Vagina (tissue), 2 donors: ENCODE data around the gene CABP1. TPM values are rescaled to one million over a fixed set of nuclear protein-coding genes. Genes with fewer than 3 reads are reported as not detected.

ENCODE experiments used
- DNase-seq, 2 donors: peaks; one replicate each; pipeline ENCODE4 v3.0.0-alpha.2; 2017; ENCODE audit errors: extremely low spot score in 2 of 2
- H3K27ac ChIP-seq: fragments of 200-600 bp; sonication (generic); one replicate; pipeline ENCODE4 v1.5.1; 2019
- H3K27me3 ChIP-seq: fragments of 200-600 bp; sonication (generic); one replicate; pipeline ENCODE4 v1.5.1; 2019
- H3K36me3 ChIP-seq, 2 donors: fragments of 200-600 bp; sonication (generic); one replicate each; pipeline ENCODE4 v1.5.1; 2017 to 2019
- H3K4me1 ChIP-seq: fragments of 200-600 bp; sonication (generic); one replicate; pipeline ENCODE4 v1.5.1; 2019
- H3K4me3 ChIP-seq, 2 donors: fragments of 200-600 bp; sonication (generic); 1 replicate in 1 of 2; 2 replicates in 1 of 2; pipeline ENCODE4 v1.5.1; 2016 to 2019
- H3K9me3 ChIP-seq: fragments of 200-600 bp; sonication (generic); one replicate; pipeline ENCODE4 v1.5.1; 2019
- POLR2A ChIP-seq, 2 donors: fragments of 450-650 bp; IDR thresholded peaks; one replicate each; pipeline ENCODE4 v1.6.1; 2017; ENCODE audit warnings: antibody characterized with exemption in 2 of 2, mild to moderate bottlenecking in 2 of 2, moderate library complexity in 2 of 2
- POLR2AphosphoS5 ChIP-seq, 2 donors: sonication (generic); formaldehyde crosslinking; IDR thresholded peaks; one replicate each; pipeline ENCODE4 v1.9.0; 2017; ENCODE audit warnings: antibody characterized with exemption in 2 of 2, mild to moderate bottlenecking in 2 of 2, low read depth in 1 of 2; ENCODE audit not compliant: insufficient read depth in 1 of 2
- intact Hi-C: fragments of 100-400 bp; cut with DNase I; formaldehyde crosslinking; loops from one replicate; pipeline ENCODE4 v1.15.1; 2023
- total RNA-seq: library from RNA; depleted of rRNA; stranded (reverse); fragments of >200 nt; gene quantifications from one replicate; pipeline ENCODE4 v1.2.3, GENCODE V29; 2016
- TF ChIP-seq, protein P1 (sequence below), 3 experiments: fragments of 450-650 bp in 2 of 3; fragments of 200-600 bp in 1 of 3; sonication (generic) in 1 of 3; IDR thresholded peaks; one replicate each; pipeline ENCODE4 v1.5.1; 2017 to 2019; ENCODE audit warnings: antibody characterized with exemption in 3 of 3, mild to moderate bottlenecking in 2 of 3, moderate library complexity in 2 of 3

Gene CABP1
- 0.49 TPM for total RNA-seq

DNA sequence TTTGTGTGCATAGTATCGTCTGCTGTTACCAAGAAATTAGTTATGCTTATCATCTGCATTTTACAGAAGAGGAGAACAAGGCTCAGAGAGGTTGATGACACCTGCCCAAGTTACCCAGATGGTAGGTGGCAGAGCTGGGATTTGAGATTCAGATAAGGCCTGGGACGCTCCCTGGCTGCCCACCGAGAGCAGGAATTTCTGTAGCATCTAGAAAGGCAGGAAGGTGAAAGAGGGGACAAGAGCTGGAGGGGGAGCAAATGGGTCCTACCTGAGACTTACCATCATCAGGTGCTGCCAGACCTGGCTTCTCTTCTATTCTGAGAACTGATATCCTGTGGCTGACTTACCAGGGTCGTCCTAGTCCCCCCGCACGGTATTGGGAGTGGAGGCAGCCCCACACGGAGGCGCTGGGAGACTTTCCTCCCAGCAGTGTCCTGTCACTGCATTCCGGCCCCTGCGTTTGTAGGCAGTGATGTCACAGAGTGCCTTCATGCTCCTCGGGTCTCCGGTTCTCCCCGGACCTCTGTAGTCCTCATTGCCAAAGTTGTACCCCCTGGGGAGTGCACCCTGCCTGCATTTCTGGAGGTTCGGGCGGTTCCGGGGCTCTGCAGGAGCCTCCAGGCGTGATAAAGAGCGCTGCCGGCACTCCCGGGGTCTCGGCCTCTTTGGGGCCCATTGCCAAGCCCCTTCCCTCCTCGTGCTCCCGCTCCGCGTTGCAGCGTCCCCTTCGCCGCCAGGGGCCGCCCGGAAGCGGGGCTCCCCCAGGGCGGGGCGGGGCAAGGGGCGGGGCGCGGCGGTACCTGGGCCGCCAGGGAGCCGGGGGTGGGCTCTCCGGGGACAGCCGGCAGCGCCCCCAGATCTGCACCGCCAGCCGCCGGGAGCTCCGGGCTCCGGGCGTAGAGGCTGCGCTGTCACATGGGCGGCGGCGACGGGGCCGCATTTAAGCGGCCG lies at the start of gene CABP1:
CABP1 (plus strand) TSS at position 856 of the 951 bp plus-strand sequence; CDS start at position 916, 60 bp downstream.
- intact Hi-C loops = loop anchor here (5.0 kb wide), 1 partner anchor 327 kb away; no protein-coding TSS in a partner anchor
- Histone ChIP-seq H3K4me3 (peak within 1 kb of the TSS; percentile 35 to 55), H3K36me3 (no peaks in the 10 kb centered on the region), H3K4me1 (peaks cover 13% of the 10 kb centered on the region), H3K27ac (no peak within 1 kb of the TSS), H3K9me3 (no peaks in the 10 kb centered on the region), H3K27me3 (no peaks in the 10 kb centered on the region)
- TF ChIP-seq, protein P1, sequence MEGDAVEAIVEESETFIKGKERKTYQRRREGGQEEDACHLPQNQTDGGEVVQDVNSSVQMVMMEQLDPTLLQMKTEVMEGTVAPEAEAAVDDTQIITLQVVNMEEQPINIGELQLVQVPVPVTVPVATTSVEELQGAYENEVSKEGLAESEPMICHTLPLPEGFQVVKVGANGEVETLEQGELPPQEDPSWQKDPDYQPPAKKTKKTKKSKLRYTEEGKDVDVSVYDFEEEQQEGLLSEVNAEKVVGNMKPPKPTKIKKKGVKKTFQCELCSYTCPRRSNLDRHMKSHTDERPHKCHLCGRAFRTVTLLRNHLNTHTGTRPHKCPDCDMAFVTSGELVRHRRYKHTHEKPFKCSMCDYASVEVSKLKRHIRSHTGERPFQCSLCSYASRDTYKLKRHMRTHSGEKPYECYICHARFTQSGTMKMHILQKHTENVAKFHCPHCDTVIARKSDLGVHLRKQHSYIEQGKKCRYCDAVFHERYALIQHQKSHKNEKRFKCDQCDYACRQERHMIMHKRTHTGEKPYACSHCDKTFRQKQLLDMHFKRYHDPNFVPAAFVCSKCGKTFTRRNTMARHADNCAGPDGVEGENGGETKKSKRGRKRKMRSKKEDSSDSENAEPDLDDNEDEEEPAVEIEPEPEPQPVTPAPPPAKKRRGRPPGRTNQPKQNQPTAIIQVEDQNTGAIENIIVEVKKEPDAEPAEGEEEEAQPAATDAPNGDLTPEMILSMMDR (IDR thresholded peaks at IDR 0.05) = no peak
- TF ChIP-seq POLR2AphosphoS5 (IDR thresholded peaks at IDR 0.05; ENCODE audit: insufficient read depth in 1 of 2, low read depth in 1 of 2) = no peak
- TF ChIP-seq POLR2A (IDR thresholded peaks at IDR 0.05) = no peak
- DNase-seq = no peak

DNA sequence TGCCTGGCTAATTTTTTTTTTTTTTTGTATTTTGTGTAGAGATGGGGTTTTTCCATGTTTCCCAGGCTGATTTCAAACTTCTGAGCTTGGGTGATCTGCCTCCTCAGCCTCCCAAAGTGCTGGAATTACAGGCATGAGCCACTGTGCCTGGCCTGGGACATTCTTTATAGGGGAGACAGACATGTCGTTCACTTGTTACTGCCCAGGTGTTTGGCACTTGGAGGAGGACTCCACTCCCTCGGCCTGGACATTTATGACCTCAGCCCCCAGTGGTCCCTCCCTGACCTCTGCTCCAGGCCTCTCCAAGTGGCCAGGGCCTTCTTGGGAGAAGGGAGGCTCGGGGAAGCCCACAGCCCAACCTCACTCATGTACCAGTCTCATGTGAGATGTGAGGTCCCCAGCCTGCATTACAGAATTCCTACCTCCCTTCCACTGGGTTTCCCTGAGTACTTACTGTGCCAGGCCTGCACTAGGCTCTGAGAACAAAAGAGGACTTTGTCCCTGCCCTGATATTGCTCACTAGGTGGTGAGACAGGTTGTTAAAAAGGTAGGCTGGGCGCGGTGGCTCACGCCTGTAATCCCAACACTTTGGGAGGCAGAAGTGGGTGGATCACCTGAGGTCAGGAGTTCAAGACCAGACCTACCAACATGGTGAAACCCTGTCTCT lies 49.6 kb upstream of the CABP1 start:
- no peak for DNase-seq
- H3K9me3 ChIP-seq = no peaks in the 10 kb centered on the region
- no peak overlapping the region for H3K27ac ChIP-seq
- H3K27me3 ChIP-seq = no peaks in the 10 kb centered on the region
- intact Hi-C loops = loop anchor here (10.0 kb wide), 1 partner anchor 504 kb away; no protein-coding TSS in a partner anchor
- TF ChIP-seq POLR2AphosphoS5 (IDR thresholded peaks at IDR 0.05; ENCODE audit: insufficient read depth in 1 of 2, low read depth in 1 of 2) (no peak), POLR2A (IDR thresholded peaks at IDR 0.05) (no peak)
- TF ChIP-seq, protein P1 (IDR thresholded peaks at IDR 0.05) = no peak
- no peak overlapping the region for H3K4me3 ChIP-seq
- no peaks in the 10 kb centered on the region for H3K4me1 ChIP-seq
- no peaks in the 10 kb centered on the region for H3K36me3 ChIP-seq

DNA sequence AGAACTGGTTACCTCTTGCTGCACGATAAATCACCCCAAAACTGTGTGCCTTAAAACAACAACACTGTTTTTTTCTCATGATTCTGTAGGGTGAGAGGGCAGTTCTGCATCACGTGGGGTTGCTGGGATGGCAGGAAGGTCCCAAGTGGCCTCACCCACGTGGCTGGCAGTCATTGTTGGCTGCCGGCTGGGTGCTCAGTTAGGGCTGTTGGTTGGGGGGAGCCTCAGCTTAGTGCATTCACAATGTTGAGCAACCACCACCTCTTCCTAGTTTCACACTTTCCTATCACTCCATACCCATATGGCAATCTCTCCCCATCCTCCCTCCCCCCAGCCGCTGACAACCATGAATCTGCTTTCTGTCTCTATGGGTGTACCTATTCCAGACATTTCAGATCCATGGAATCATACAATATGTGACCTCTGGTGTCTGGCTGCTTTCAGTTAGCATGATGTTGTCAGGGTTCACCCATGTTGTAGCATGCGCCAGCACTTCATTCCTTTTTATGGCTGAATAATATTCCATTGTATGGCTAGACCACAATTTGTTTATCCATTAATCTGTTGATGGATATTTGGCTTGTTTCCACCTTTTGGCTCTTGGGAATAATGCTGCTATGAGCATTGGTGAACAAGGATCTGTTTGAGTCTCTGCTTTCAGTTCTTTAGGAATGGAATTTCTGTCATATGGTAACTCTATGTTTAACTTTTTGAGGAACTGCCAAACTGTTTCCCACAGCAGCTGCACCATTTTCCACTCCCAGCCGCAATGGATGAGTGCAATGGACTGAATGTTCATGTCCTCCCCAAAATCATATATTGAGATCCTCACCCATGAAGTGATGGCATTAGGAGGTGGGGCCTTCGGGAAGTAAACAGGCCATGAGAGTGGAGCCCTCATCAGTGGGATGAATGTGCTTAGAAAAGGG lies 48.0 kb upstream of the CABP1 start:
- Histone ChIP-seq H3K4me3 (no peak overlapping the region), H3K9me3 (no peaks in the 10 kb centered on the region), H3K27ac (no peak overlapping the region), H3K27me3 (no peaks in the 10 kb centered on the region), H3K4me1 (no peaks in the 10 kb centered on the region), H3K36me3 (no peaks in the 10 kb centered on the region)
- TF ChIP-seq POLR2A (IDR thresholded peaks at IDR 0.05) = no peak
- TF ChIP-seq, protein P1 (IDR thresholded peaks at IDR 0.05) = no peak
- TF ChIP-seq POLR2AphosphoS5 (IDR thresholded peaks at IDR 0.05; ENCODE audit: insufficient read depth in 1 of 2, low read depth in 1 of 2) = no peak
- DNase-seq = no peak
- intact Hi-C loops = loop anchor here (10.0 kb wide), 1 partner anchor 502 kb away; no protein-coding TSS in a partner anchor

DNA sequence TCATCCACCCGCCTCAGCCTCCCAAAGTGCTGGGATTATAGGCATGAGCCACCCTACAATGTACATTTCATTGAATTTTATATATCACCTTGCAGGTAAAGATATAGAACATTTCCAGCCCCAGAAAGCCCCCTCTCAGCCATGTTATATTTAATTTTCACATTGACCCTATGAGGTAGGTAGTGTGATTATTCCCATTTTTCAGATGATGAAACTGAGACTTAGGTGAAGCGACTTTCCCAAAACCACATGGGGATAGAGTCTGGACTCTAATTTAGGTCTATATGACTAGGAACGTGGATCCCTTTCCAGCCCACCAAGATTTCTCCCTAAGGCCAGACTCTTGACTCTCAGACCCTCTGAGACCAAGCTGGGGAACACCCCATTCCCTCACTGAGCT lies 43.5 kb upstream of the CABP1 start:
- H3K9me3 ChIP-seq = no peaks in the 10 kb centered on the region
- no peak overlapping the region for H3K4me3 ChIP-seq
- no peaks in the 10 kb centered on the region for H3K4me1 ChIP-seq
- H3K27me3 ChIP-seq = no peaks in the 10 kb centered on the region
- TF ChIP-seq POLR2AphosphoS5 (IDR thresholded peaks at IDR 0.05; ENCODE audit: insufficient read depth in 1 of 2, low read depth in 1 of 2) = no peak
- TF ChIP-seq POLR2A (IDR thresholded peaks at IDR 0.05) = no peak
- TF ChIP-seq, protein P1 (IDR thresholded peaks at IDR 0.05) = no peak
- intact Hi-C loops = loop anchor here (10.0 kb wide), 1 partner anchor 498 kb away; no protein-coding TSS in a partner anchor
- no peak overlapping the region for H3K27ac ChIP-seq
- H3K36me3 ChIP-seq = no peaks in the 10 kb centered on the region
- no peak for DNase-seq
